ENCODE data around the gene NMD3.

The NMD3 gene

DNA sequence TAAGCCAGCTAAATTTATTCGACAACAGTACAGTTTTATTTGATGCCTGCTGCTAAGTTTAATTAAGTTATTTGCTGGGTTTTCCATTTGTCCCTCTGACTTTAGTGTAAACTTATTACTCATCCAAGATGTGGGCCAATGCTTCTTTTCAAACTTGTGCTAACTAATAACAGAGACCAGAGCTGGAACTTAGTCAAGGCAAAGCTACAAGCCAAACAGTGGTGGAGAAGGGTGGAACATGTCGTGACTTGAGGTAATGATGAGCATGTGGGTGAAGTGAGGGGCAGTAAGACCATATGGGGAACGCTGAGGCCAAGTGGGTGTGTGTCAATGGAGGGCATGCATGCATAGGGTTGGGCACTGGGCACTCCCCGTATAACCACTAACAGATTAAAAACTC lies 63.9 kb downstream of the NMD3 start:
- no peak for DNase-seq (ENCODE audit: low read depth in 3 of 3)

DNA sequence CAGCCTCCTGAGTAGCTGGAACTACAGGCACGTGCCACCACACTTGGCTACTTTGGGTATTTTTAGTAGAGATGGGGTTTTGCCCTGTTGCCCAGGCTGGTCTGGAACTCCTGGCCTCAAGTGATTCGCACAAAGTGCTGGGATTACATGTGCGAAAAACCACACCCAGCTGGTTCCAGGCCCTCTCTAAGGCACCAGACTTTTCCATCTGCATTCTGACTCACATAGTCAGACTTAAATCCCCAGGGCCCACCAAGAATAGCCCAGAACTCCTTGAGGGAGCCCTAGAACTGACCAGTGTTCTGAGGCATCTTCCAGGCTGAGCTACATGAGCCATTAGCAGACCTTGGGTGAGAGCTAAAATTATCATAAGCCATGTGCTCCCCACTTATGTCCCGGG lies 68.1 kb downstream of the NMD3 start:
- DNase-seq (ENCODE audit: low read depth in 3 of 3): no peak

DNA sequence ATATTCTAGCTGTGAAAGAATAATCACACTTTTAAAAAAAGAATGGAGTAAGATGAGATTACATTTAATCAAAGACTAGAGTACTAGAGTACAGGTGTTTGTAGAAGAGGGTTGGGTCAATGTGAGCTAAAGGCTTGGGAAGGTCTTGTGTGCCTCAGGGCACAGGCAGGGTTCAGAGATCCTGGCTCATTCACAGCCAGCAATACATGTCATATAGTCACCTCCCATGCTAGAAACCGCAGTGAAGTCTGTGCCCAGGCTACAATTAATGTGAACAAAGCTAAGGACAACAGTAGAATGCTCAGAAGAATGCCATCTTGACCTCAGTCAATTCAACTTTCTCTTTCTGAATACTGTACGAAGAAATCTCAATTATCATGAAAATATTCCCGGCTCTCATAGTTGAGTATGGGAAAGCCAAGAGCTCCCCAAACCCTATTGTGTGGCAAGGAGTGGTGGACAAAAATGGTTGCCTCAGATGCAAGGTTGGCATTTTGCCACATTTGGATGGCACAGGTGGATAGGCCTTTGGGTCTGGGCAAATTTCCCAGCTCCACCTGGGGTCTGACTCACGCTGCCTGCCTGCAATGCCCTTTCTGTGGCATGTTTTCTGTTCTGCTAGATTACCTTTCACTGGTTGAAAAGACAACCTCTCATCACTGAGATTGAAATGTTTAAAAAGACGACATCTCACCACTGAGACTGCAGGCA lies 70.2 kb downstream of the NMD3 start:
- DNase-seq (ENCODE audit: low read depth in 3 of 3): no peak

DNA sequence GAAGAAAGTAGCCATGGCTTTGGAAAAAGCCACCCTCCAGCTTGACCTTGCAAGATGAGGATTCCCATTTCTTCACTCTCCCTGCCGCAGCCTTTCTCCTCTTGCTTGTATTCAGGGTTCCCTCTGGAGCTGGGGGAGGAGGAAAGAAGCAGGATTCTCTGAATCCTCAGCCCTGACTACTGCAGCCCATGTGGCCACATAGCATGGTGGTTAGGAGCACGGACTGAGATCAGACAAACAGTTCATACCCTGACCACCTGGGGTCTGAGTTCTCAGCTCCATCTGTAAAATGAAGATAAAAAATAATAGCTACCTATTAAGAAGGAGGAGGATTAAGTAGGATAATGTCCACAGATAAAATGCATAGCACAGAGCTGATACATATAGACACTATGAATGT lies 72.3 kb downstream of the NMD3 start:
- no peak for DNase-seq (ENCODE audit: low read depth in 3 of 3)

DNA sequence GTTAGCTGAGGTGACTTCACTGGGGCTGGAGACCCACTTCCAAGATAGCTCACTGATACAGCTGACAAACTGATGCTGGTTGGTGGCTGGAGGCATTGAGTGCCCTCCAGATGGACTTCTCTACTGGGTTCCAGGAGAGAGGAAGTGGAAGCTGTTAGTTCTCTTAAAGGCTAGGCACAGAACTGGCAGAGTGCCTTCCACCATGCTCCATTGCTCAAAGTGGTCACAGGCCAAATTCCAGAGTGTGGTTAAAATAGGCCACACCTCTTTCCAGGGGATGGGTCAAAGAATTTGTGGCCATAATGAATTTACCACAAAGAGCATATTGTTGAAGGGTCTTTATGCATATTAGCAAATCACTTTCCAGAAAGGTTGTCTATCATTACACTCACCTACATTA lies 74.2 kb downstream of the NMD3 start:
- DNase-seq (ENCODE audit: low read depth in 3 of 3): no peak

DNA sequence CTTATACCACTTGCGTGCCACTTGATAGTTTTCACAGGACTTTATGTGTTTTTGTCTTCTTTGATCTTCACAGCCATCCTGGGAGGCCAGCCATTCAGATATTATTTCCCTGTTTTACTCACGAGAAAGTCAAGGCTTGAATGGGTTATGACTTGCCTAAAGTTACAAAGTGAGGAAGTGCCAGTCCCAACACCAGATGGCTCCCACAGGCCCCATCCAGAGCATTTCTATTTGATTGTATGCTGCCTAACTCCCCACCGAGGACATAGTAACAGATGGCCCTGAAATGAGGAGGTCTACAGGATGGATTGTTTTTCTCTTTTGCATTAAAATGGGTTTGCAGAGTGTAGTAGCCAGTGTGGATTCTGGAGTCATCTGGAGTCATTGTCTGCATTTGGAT lies 75.7 kb downstream of the NMD3 start:
- DNase-seq (ENCODE audit: low read depth in 3 of 3): no peak
